Kidney (tissue), 14 donors: ENCODE data around the gene C12orf54. TPM values are rescaled to one million over a fixed set of nuclear protein-coding genes. Genes with fewer than 3 reads are reported as not detected.
"Not testable (repeated sequence)": the region's sequence is repeated elsewhere in the genome, so short reads cannot be mapped to it uniquely, and the experiment has no call there.

ENCODE experiments used
- DNase-seq, 5 donors: peaks; one replicate each; pipeline ENCODE4 v3.0.0-alpha.2; 2013 to 2020
- FAIRE-seq: peaks from 2 replicates; lab custom pipeline; 2012; peaks lifted over from hg19 to GRCh38; lab: Jason Lieb, UNC
- H3K27ac ChIP-seq, 2 donors: one replicate each; pipeline ENCODE4 v1.7.0; 2013; ENCODE audit warnings: low read depth in 2 of 2, low read length in 2 of 2, inconsistent platforms in 1 of 2
- H3K27me3 ChIP-seq: one replicate; pipeline ENCODE4 v1.7.1; 2013; ENCODE audit warnings: low read length, inconsistent platforms; ENCODE audit not compliant: control insufficient read depth, insufficient read depth
- H3K36me3 ChIP-seq, 3 donors: one replicate each; pipeline versions ENCODE4 v1.7.0 to v1.7.1; 2013; ENCODE audit warnings: low read length in 3 of 3, control low read depth in 1 of 3, inconsistent platforms in 1 of 3; ENCODE audit not compliant: insufficient read depth in 3 of 3, control insufficient read depth in 2 of 3
- H3K4me1 ChIP-seq, 3 donors: one replicate each; pipeline versions ENCODE4 v1.7.0 to v1.7.1; 2013; ENCODE audit warnings: low read length in 3 of 3, inconsistent platforms in 1 of 3, low read depth in 1 of 3; ENCODE audit not compliant: control insufficient read depth in 2 of 3, insufficient read depth in 2 of 3
- H3K4me3 ChIP-seq, 3 donors: one replicate each; pipeline versions ENCODE4 v1.7.0 to v1.8.1; 2013; ENCODE audit warnings: low read length in 3 of 3, control low read depth in 1 of 3, inconsistent platforms in 1 of 3
- H3K9ac ChIP-seq, 3 donors: one replicate each; pipeline versions ENCODE4 v1.7.0 to v1.7.1; 2013; ENCODE audit warnings: low read length in 3 of 3, control low read depth in 1 of 3, inconsistent platforms in 1 of 3
- H3K9me3 ChIP-seq, 3 donors: one replicate each; pipeline versions ENCODE4 v1.7.0 to v1.7.1; 2013; ENCODE audit warnings: low read length in 3 of 3, control low read depth in 1 of 3, inconsistent platforms in 1 of 3; ENCODE audit not compliant: control insufficient read depth in 2 of 3, insufficient read depth in 1 of 3
- intact Hi-C: fragments of 100-400 bp; cut with DNase I; formaldehyde crosslinking; loops from one replicate; pipeline ENCODE4 v1.11.1; 2022
- polyA plus RNA-seq: library from polyadenylated mRNA; stranded (reverse); fragments of 350-450 nt; fragmentation: Illumina TruSeq; extraction: RNeasy Lipid Tissue Mini Kit (QIAGEN cat#74804); gene quantifications from one replicate; pipeline ENCODE4 v1.2.3, GENCODE V29; 2014; ENCODE audit warnings: low read depth, low replicate concordance; ENCODE audit not compliant: insufficient read depth
- total RNA-seq: library from RNA; stranded (reverse); fragmentation: NEBNext Ultra II Directional; extraction: Animal tissue kit (Norgen Biotek cat#: 25700); gene quantifications from one replicate; pipeline ENCODE4 v1.2.1, GENCODE V29; 2021
- TF ChIP-seq, protein P1 (sequence below): IDR thresholded peaks from 3 replicates; pipeline ENCODE4 v1.5.1; 2012; ENCODE audit warnings: mild to moderate bottlenecking, moderate library complexity, borderline replicate concordance; ENCODE audit not compliant: insufficient read depth; ENCODE audit errors: extremely low read depth
- donor health status: control.
- donor health status: control.
- donor health status: control.
- donor health status: control.
- donor health status: control.
- donor health status: DM: yes; HTN: yes; CAD: no.
- donor health status: Normal renal cell carcinoma (clear cell type).

C12orf54 gene
- total and polyA plus RNA-seq, 2 donors from 2014 or later: not detected

DNA sequence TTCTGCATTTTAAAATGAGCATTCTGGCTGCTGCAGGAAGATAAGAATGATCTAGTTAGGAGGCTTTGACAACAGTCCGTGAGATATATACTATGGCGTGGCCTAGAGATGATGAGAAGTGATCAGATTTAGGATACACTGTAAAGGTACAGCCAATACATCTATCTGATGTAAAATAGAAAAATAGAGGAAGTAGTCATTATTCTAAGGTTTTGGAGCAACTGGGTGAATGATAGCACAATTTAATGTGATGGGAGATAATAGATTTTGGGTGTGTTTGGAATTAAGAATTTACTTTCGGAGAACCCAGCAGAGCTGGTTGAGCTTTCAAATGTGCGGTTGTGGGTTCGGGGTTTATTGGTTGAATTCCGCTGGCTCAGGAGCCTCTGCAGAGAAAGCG, 10.0 kb upstream of the C12orf54 start, which contains the start of gene ANP32D:
Gene ANP32D (plus strand): TSS at position 301 of the 400 bp plus-strand sequence. CDS start 106 bp downstream, outside the sequence.
- Histone ChIP-seq H3K27ac (no peak within 1 kb of the TSS), H3K9ac (no peak within 1 kb of the TSS), H3K4me1 (no peaks in the 10 kb centered on the region), H3K36me3 (no peaks in the 10 kb centered on the region), H3K4me3 (no peak within 1 kb of the TSS), H3K27me3 (no peaks in the 10 kb centered on the region), H3K9me3 (peaks cover 0 to 7% (median 0%) of the 10 kb centered on the region in 3 donors)
- TF ChIP-seq, protein P1, sequence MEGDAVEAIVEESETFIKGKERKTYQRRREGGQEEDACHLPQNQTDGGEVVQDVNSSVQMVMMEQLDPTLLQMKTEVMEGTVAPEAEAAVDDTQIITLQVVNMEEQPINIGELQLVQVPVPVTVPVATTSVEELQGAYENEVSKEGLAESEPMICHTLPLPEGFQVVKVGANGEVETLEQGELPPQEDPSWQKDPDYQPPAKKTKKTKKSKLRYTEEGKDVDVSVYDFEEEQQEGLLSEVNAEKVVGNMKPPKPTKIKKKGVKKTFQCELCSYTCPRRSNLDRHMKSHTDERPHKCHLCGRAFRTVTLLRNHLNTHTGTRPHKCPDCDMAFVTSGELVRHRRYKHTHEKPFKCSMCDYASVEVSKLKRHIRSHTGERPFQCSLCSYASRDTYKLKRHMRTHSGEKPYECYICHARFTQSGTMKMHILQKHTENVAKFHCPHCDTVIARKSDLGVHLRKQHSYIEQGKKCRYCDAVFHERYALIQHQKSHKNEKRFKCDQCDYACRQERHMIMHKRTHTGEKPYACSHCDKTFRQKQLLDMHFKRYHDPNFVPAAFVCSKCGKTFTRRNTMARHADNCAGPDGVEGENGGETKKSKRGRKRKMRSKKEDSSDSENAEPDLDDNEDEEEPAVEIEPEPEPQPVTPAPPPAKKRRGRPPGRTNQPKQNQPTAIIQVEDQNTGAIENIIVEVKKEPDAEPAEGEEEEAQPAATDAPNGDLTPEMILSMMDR: no peak
- intact Hi-C loops: no loop called here
- no peak for DNase-seq
- no peak for FAIRE-seq

DNA sequence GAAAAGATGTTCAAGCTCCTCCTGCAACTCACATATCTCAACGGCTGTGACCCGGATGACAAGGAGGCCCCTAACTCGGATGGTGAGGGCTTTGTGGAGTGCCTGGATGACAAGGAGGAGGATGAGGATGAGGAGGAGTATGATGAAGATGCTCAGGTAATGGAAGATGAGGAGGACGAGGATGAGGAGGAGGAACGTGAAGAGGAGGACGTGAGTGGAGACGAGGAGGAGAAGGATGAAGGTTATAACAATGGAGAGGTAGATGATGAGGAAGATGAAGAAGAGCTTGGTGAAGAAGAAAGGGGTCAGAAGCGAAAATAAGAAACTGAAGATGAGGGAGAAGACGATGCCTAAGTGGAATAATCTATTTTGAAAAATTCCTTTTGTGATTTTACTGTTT, 9.2 kb upstream of the C12orf54 start:
- intact Hi-C loops: no loop called here
- Histone ChIP-seq H3K27ac (no peak overlapping the region), H3K36me3 (no peaks in the 10 kb centered on the region), H3K4me3 (no peak overlapping the region), H3K4me1 (no peaks in the 10 kb centered on the region), H3K9me3 (peaks cover 0 to 7% (median 0%) of the 10 kb centered on the region in 3 donors), H3K27me3 (no peaks in the 10 kb centered on the region), H3K9ac (no peak overlapping the region)
- TF ChIP-seq, protein P1: no peak
- FAIRE-seq: no peak
- no peak for DNase-seq

- H3K27ac ChIP-seq, H3K9me3 ChIP-seq, DNase-seq, H3K4me3 ChIP-seq, H3K36me3 ChIP-seq, FAIRE-seq, H3K9ac ChIP-seq, H3K4me1 ChIP-seq, intact Hi-C loops, H3K27me3 ChIP-seq: not testable (repeated sequence)
Observed at GRCh38 chr12:48474497-48474896, 7.8 kb upstream of the C12orf54 start.

DNA sequence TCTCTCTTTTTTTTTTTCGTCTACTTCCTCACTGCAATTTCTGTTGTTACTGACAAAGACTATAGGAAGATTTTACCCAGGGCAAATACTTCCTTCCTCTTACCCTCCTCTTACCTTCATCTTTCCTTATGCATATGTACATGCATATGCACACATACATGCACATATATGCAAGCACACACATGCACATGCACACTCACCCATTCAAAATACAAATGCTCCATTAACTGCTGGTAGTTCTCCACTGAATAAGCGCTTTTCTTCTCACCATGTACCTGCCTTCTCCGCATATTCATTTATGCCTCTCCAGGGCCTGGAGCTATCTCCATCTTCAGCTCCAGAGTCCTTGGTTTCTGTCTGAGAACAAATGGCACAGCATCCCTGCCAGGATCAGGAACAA, 632 bp downstream of the C12orf54 start:
- Histone ChIP-seq H3K4me1 (no peaks in the 10 kb centered on the region), H3K9me3 (no peaks in the 10 kb centered on the region), H3K27ac (no peak overlapping the region), H3K27me3 (no peaks in the 10 kb centered on the region), H3K36me3 (no peaks in the 10 kb centered on the region), H3K4me3 (no peak overlapping the region), H3K9ac (no peak overlapping the region)
- TF ChIP-seq, protein P1: no peak
- DNase-seq: no peak
- FAIRE-seq: no peak
- intact Hi-C loops: no loop called here
